Thoracic aorta endothelial cell (primary cell): ENCODE results near the gene MYCBPAP. TPM values are rescaled to one million over a fixed set of nuclear protein-coding genes. Genes with fewer than 3 reads are reported as not detected.

Experiments used
- total RNA-seq: library from RNA; depleted of rRNA; stranded (reverse); fragments of >200 nt; gene quantifications from 2 replicates; pipeline ENCODE4 v1.2.3, GENCODE V29; 2012

Gene MYCBPAP
- 0.53 and 1.2 TPM in 2 replicates for total RNA-seq

GRCh38 chr17:50507871-50508572 lies at the start of gene MYCBPAP:
MYCBPAP (plus strand) TSS chr17:50508439; CDS start chr17:50508675, 236 bp downstream.

GRCh38 chr17:50468304-50469207 lies 39.7 kb upstream of the MYCBPAP start, which contains the start of gene CHAD:
CHAD (minus strand) TSS chr17:50468880; CDS start chr17:50468813, 67 bp downstream.

GRCh38 chr17:50478391-50479381 lies 29.6 kb upstream of the MYCBPAP start, which contains the start of gene RSAD1:
RSAD1 (plus strand) TSS chr17:50478860; CDS start chr17:50478885, 25 bp downstream.

GRCh38 chr17:50532452-50533024 lies 24.3 kb downstream of the MYCBPAP start, which contains the start of gene EPN3:
EPN3 (plus strand) TSS chr17:50532735; CDS start chr17:50536557, 3,822 bp downstream.

GRCh38 chr17:50547035-50547735 lies 38.9 kb downstream of the MYCBPAP start, which contains the start of gene SPATA20:
SPATA20 (plus strand) TSS chr17:50547174; CDS start chr17:50547209, 35 bp downstream.

GRCh38 chr17:50560185-50560824 lies 52.1 kb downstream of the MYCBPAP start, which contains the start of gene CACNA1G:
CACNA1G (plus strand) TSS chr17:50560715; CDS start chr17:50561460, 745 bp downstream.

Other genes starting within 250 kb of the MYCBPAP start
- gene TMEM92, start 234.0 kb upstream of the MYCBPAP start, total RNA-seq: 0.07 TPM in 1 of 2 replicates, not detected in the other
- 21.5 and 27.0 TPM in 2 replicates for gene XYLT2, start 162.3 kb upstream of the MYCBPAP start, total RNA-seq
- 59.6 and 60.8 TPM in 2 replicates for gene MRPL27, start 135.3 kb upstream of the MYCBPAP start, total RNA-seq
- gene EME1, start 135.2 kb upstream of the MYCBPAP start, total RNA-seq: 4.7 and 8.5 TPM in 2 replicates
- 243 and 261 TPM in 2 replicates for gene LRRC59, start 110.9 kb upstream of the MYCBPAP start, total RNA-seq
- 4.5 and 8.0 TPM in 2 replicates for gene ACSF2, start 82.2 kb upstream of the MYCBPAP start, total RNA-seq
- not detected in 2 replicates for gene CHAD, start 39.6 kb upstream of the MYCBPAP start, total RNA-seq
- 28.9 and 30.5 TPM in 2 replicates for gene RSAD1, start 29.6 kb upstream of the MYCBPAP start, total RNA-seq
- 0.07 and 0.13 TPM in 2 replicates for gene EPN3, start 24.3 kb downstream of the MYCBPAP start, total RNA-seq
- gene SPATA20, start 38.7 kb downstream of the MYCBPAP start, total RNA-seq: 39.8 and 44.0 TPM in 2 replicates
- gene CACNA1G, start 52.3 kb downstream of the MYCBPAP start, total RNA-seq: not detected in 2 replicates
- gene ABCC3, start 126.4 kb downstream of the MYCBPAP start, total RNA-seq: 3.9 and 4.7 TPM in 2 replicates
- gene ANKRD40, start 199.5 kb downstream of the MYCBPAP start, total RNA-seq: 61.4 and 69.2 TPM in 2 replicates
- 67.0 and 68.6 TPM in 2 replicates for gene LUC7L3, start 211.2 kb downstream of the MYCBPAP start, total RNA-seq